ENCODE measurements around the gene DENND1B. TPM values are rescaled to one million over a fixed set of nuclear protein-coding genes. Genes with fewer than 3 reads are reported as not detected.

The DENND1B gene
- polyA plus RNA-seq, 2 of the 4 experiments (the other 2 are of a cell fraction) = 2.9 to 10.5 TPM

DNA sequence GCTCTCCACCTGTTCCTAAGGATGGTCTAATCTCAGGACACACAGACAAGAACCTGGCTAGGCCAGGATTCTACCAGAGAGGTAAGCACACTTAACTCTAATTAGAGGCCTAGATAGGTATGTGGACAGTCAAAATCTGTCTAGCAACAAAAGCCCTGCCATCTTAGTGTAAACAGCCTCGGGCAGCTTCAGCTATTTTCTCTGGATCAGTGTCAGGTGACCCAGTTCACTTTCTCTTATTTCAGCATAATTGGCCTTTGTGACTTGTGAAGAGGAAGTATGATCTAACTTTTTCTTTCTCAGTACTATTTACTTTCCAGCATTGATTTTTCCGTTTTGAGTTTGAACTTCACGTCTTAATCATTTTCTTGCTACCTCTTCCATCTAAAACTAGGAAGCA is 289.5 kb downstream of the DENND1B start:
- H3K4me2 ChIP-seq = no peak overlapping the region
- no peak for TF ChIP-seq TFCP2L1 (CRISPR knock-in tag; IDR thresholded peaks at IDR 0.05)
- TF ChIP-seq, protein P1, sequence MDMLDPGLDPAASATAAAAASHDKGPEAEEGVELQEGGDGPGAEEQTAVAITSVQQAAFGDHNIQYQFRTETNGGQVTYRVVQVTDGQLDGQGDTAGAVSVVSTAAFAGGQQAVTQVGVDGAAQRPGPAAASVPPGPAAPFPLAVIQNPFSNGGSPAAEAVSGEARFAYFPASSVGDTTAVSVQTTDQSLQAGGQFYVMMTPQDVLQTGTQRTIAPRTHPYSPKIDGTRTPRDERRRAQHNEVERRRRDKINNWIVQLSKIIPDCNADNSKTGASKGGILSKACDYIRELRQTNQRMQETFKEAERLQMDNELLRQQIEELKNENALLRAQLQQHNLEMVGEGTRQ (IDR thresholded peaks at IDR 0.05) = no peak
- ATAC-seq (no peak), DNase-seq (ENCODE audit: low read depth in 1 of 2, low spot score in 1 of 2) (no peak), FAIRE-seq (no peak)
- ChIA-PET POLR2A (no interaction called here), CTCF (no interaction called here)
- 35% methylated on average over 3 of the region's 3 CpGs for WGBS (ENCODE audit: missing lambda C conversion rate)
- H3K4me3 ChIP-seq = no peak overlapping the region
- H3K9me3 ChIP-seq = no peaks in the 10 kb centered on the region
- no peak overlapping the region for H3K27ac ChIP-seq
- no peaks in the 10 kb centered on the region for H3K4me1 ChIP-seq

DNA sequence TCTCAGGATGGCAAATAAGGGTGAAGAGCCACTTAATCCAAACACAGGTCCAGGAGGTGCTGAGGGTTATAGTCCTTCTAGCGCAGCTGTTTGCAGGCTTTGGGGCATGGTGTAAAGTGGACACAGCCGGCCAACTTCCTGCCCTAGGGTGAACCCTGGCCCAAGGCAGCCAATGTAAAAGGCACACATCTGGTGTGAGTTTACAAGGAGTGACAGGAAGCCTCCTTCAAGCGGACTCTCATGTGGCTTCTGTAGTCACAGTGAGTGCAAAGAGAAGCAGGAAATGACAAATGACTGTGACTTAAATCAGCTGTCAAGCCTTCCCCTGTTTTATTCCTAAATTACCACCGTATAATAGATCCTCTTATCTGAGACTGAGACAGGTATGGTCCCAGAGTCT is 294.2 kb downstream of the DENND1B start:
- ATAC-seq (no peak), FAIRE-seq (no peak), DNase-seq (ENCODE audit: low read depth in 1 of 2, low spot score in 1 of 2) (no peak)
- TF ChIP-seq POLR2A (IDR thresholded peaks at IDR 0.05; ENCODE audit: low read length) (no peak), HDAC2 (IDR thresholded peaks at IDR 0.05) (no peak), CHD4 (IDR thresholded peaks at IDR 0.05; ENCODE audit: borderline replicate concordance) (no peak)
- Histone ChIP-seq H3K4me1 (no peaks in the 10 kb centered on the region), H3K9me3 (no peaks in the 10 kb centered on the region), H3K27ac (no peak overlapping the region), H3K4me2 (no peak overlapping the region), H3K4me3 (no peak overlapping the region)
- POLR2A ChIA-PET = no interaction called here
- CTCF ChIA-PET = no interaction called here
- 50% methylated on average over 4 of the region's 4 CpGs for WGBS (ENCODE audit: missing lambda C conversion rate)

DNA sequence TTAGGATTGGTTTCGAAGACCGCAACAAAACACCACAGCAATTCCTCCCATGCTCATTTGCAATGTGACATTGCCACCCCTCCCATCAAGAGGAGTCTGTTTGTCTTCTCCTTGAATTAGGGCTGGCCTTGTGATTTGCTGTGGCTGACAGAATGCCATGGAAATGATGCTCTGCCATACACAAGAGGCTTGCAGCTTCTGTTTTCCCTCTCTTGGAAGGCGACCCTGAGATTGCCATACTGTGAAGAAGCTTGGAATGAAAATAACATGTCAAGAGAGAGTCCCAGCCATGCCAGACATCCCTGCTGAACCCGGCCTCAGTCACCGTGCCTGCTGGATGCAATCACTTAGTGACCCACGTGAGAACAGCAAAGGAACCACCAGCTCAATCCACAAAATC is 294.8 kb downstream of the DENND1B start:
- DNase-seq (ENCODE audit: low read depth in 1 of 2, low spot score in 1 of 2) (no peak), FAIRE-seq (no peak), ATAC-seq (no peak)
- no peaks in the 10 kb centered on the region for H3K9me3 ChIP-seq
- POLR2A ChIA-PET = no interaction called here
- H3K4me3 ChIP-seq = no peak overlapping the region
- no peaks in the 10 kb centered on the region for H3K4me1 ChIP-seq
- H3K27ac ChIP-seq = no peak overlapping the region
- H3K4me2 ChIP-seq = no peak overlapping the region
- CTCF ChIA-PET = interaction anchor here (0.6 kb wide), 1 partner anchor 409 kb away, joined by 4 read pairs; no protein-coding TSS in a partner anchor
- TF ChIP-seq JUNB (IDR thresholded peaks at IDR 0.05) (no peak), POLR2AphosphoS2 (conservative IDR thresholded peaks at IDR 0.05; ENCODE audit: low read length) (no peak), ZSCAN20 (CRISPR knock-in tag; IDR thresholded peaks at IDR 0.05) (no peak), MYC (IDR thresholded peaks at IDR 0.05; ENCODE audit: borderline replicate concordance, low read length) (no peak), RAD21 (conservative IDR thresholded peaks at IDR 0.05 in 1 of 2, IDR thresholded peaks at IDR 0.05 in 1 of 2) (no peak), HOXA7 (CRISPR knock-in tag; IDR thresholded peaks at IDR 0.05) (no peak), POLR2A (IDR thresholded peaks at IDR 0.05; ENCODE audit: low read length) (no peak), ZC3H11A (IDR thresholded peaks at IDR 0.05) (no peak)
- TF ChIP-seq, protein P2, sequence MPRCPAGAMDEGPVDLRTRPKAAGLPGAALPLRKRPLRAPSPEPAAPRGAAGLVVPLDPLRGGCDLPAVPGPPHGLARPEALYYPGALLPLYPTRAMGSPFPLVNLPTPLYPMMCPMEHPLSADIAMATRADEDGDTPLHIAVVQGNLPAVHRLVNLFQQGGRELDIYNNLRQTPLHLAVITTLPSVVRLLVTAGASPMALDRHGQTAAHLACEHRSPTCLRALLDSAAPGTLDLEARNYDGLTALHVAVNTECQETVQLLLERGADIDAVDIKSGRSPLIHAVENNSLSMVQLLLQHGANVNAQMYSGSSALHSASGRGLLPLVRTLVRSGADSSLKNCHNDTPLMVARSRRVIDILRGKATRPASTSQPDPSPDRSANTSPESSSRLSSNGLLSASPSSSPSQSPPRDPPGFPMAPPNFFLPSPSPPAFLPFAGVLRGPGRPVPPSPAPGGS (IDR thresholded peaks at IDR 0.05) = no peak
- TF ChIP-seq, protein P3, sequence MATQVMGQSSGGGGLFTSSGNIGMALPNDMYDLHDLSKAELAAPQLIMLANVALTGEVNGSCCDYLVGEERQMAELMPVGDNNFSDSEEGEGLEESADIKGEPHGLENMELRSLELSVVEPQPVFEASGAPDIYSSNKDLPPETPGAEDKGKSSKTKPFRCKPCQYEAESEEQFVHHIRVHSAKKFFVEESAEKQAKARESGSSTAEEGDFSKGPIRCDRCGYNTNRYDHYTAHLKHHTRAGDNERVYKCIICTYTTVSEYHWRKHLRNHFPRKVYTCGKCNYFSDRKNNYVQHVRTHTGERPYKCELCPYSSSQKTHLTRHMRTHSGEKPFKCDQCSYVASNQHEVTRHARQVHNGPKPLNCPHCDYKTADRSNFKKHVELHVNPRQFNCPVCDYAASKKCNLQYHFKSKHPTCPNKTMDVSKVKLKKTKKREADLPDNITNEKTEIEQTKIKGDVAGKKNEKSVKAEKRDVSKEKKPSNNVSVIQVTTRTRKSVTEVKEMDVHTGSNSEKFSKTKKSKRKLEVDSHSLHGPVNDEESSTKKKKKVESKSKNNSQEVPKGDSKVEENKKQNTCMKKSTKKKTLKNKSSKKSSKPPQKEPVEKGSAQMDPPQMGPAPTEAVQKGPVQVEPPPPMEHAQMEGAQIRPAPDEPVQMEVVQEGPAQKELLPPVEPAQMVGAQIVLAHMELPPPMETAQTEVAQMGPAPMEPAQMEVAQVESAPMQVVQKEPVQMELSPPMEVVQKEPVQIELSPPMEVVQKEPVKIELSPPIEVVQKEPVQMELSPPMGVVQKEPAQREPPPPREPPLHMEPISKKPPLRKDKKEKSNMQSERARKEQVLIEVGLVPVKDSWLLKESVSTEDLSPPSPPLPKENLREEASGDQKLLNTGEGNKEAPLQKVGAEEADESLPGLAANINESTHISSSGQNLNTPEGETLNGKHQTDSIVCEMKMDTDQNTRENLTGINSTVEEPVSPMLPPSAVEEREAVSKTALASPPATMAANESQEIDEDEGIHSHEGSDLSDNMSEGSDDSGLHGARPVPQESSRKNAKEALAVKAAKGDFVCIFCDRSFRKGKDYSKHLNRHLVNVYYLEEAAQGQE (IDR thresholded peaks at IDR 0.05) = no peak
- 42% methylated on average over 6 of the region's 6 CpGs for WGBS (ENCODE audit: missing lambda C conversion rate)

DNA sequence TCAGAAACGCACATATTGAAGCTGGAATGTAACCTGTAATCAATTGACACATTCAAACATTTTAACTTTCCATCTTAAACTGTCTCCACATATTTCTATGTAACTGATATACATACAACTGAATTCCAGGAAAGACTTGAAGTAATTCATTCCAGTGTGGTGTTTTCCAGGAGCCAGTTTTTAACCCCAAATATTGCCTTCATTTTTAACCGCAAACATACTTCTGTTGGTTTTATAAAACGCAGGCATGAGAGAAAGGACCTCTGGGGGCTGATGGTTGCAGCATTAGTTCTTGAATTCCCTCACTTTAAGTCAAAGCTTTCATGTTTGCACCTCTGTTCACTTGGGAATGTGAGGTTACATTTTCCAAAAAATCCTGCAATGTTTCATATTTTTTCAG is 303.1 kb downstream of the DENND1B start:
- DNase-seq (ENCODE audit: low read depth in 1 of 2, low spot score in 1 of 2) = no peak
- POLR2A ChIA-PET = no interaction called here
- Histone ChIP-seq H3K4me3 (no peak overlapping the region), H3K4me2 (no peak overlapping the region), H3K27ac (no peak overlapping the region), H3K4me1 (no peaks in the 10 kb centered on the region), H3K9me3 (no peaks in the 10 kb centered on the region)
- no peak for FAIRE-seq
- 61% methylated on average over 3 of the region's 3 CpGs for WGBS (ENCODE audit: missing lambda C conversion rate)
- no peak for ATAC-seq
- CTCF ChIA-PET = no interaction called here
- TF ChIP-seq MAZ (IDR thresholded peaks at IDR 0.05; ENCODE audit: borderline replicate concordance, low read depth, low read length) (no peak), SMC3 (IDR thresholded peaks at IDR 0.05) (no peak), EP300 (IDR thresholded peaks at IDR 0.05) (no peak), RFX5 (IDR thresholded peaks at IDR 0.05) (no peak), ZNF302 (CRISPR knock-in tag; IDR thresholded peaks at IDR 0.05) (no peak), ZFP36 (IDR thresholded peaks at IDR 0.05; ENCODE audit: borderline replicate concordance, partially characterized antibody) (no peak), CHD4 (IDR thresholded peaks at IDR 0.05; ENCODE audit: borderline replicate concordance) (no peak), SREBF2 (IDR thresholded peaks at IDR 0.05) (no peak), HOXB13 (CRISPR knock-in tag; IDR thresholded peaks at IDR 0.05; ENCODE audit: low read depth) (no peak), ESRRA (IDR thresholded peaks at IDR 0.05; ENCODE audit: borderline replicate concordance, low read length) (no peak), TP53 (CRISPR knock-in tag; IDR thresholded peaks at IDR 0.05) (no peak), EHMT2 (IDR thresholded peaks at IDR 0.05; ENCODE audit: low read depth) (no peak), PHF8 (IDR thresholded peaks at IDR 0.05; ENCODE audit: borderline replicate concordance, low read depth) (no peak), CEBPB (IDR thresholded peaks at IDR 0.05) (no peak), ZSCAN20 (CRISPR knock-in tag; IDR thresholded peaks at IDR 0.05) (no peak)
- TF ChIP-seq, protein P4, sequence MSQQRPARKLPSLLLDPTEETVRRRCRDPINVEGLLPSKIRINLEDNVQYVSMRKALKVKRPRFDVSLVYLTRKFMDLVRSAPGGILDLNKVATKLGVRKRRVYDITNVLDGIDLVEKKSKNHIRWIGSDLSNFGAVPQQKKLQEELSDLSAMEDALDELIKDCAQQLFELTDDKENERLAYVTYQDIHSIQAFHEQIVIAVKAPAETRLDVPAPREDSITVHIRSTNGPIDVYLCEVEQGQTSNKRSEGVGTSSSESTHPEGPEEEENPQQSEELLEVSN (IDR thresholded peaks at IDR 0.05; ENCODE audit: borderline replicate concordance, low read depth) = no peak

All from A549 (cell line).